Measurements from ENCODE around the gene GSTM1. TPM values are rescaled to one million over a fixed set of nuclear protein-coding genes. Genes with fewer than 3 reads are reported as not detected.

Gene GSTM1
- total RNA-seq, 1 donor = 0.86 TPM

DNA sequence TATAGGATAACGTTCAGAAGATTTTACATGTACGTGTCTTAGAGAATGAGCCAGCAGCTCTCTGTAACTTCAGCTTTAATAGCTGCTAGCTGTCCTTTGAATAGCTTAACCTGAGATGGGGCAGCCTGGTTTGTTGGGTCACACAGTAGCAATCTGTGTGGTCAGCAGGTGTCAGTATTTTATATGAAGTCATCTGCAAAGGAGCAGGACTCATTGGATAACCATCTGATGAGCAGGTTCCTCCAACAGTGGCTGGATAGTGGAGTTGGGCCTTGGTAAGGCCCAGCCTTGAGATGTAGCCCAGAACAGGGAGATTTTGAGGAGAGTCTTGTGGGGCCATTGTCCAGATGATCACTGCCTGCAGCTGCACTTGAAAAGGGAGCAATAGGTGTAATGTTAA is 30.9 kb downstream of the GSTM1 start:
- DNase-seq (ENCODE audit: low read depth) = no peak
- no peak overlapping the region for H3K4me3 ChIP-seq (ENCODE audit: low read depth, low read length)
- TF ChIP-seq, protein P1, sequence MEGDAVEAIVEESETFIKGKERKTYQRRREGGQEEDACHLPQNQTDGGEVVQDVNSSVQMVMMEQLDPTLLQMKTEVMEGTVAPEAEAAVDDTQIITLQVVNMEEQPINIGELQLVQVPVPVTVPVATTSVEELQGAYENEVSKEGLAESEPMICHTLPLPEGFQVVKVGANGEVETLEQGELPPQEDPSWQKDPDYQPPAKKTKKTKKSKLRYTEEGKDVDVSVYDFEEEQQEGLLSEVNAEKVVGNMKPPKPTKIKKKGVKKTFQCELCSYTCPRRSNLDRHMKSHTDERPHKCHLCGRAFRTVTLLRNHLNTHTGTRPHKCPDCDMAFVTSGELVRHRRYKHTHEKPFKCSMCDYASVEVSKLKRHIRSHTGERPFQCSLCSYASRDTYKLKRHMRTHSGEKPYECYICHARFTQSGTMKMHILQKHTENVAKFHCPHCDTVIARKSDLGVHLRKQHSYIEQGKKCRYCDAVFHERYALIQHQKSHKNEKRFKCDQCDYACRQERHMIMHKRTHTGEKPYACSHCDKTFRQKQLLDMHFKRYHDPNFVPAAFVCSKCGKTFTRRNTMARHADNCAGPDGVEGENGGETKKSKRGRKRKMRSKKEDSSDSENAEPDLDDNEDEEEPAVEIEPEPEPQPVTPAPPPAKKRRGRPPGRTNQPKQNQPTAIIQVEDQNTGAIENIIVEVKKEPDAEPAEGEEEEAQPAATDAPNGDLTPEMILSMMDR (IDR thresholded peaks at IDR 0.05; ENCODE audit: insufficient read depth, low read depth, low read length) = no peak

DNA sequence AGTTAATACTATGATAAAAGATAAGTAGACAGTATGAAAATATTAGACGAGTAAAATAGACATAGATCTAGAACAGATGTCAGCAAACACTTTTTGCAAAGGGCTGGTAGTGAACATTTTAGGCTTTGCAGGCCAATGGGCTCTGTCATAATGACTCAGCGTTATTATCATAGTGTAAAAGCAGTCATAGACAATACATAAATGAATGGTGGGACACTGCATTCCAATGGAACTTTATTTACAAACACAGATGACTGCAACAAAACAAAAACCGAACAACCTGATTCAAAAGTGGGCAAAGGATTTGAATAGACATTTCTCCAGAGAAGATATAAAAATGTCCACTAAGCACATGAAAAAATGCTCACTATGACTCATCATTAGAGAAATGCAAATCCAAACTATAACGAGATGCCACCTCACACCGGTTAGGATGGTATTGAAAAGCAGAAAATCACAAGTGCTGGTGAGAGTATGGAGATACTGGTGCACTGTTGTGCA is 31.8 kb downstream of the GSTM1 start:
- TF ChIP-seq, protein P1 (IDR thresholded peaks at IDR 0.05; ENCODE audit: insufficient read depth, low read depth, low read length) = no peak
- DNase-seq (ENCODE audit: low read depth) = peak; percentile 77
- no peak overlapping the region for H3K4me3 ChIP-seq (ENCODE audit: low read depth, low read length)

DNA sequence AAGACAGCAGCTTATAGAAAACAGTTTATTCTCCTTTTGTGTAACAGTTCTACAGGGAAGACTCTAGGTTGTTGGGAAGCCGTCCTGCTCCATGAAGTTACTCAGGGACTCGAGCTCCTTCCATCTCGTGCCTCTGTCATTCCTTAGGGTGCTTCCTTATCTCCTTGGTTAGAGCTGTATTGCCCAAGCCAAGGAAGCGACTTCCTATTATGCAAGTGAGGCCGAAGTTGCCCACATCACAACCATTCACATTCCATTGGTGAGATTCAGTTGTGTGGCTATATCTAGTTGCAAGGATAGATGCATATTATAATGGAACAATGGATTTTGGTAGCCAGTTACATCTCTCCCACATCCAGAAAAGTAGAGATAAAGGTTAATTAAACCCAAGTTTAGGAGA is 33.4 kb downstream of the GSTM1 start:
- peak; percentile 69 for DNase-seq (ENCODE audit: low read depth)
- no peak overlapping the region for H3K4me3 ChIP-seq (ENCODE audit: low read depth, low read length)

DNA sequence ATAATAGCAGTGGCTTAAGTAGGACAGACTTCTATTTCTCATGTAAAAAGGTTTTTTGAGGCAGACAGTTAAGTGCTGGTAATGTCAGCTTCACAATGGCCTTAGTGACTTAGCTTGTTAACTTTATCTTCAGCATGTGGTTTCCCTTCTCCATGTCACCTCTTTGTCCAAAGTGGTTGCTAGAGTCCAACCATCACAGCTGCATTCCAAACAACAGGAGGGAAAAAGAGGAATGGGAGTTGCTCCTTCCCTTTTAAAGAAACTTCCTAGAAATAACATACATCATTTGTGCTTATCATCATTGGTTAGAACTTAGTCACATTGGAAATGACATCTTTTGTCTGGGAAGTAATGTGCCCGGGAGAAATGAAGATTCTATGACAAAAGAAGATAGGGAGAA is 34.4 kb downstream of the GSTM1 start:
- no peak for DNase-seq (ENCODE audit: low read depth)
- TF ChIP-seq, protein P1 (IDR thresholded peaks at IDR 0.05; ENCODE audit: insufficient read depth, low read depth, low read length) = no peak
- no peak overlapping the region for H3K4me3 ChIP-seq (ENCODE audit: low read depth, low read length)

More for the DNA sequence above, 33.4 kb downstream of the GSTM1 start:
- TF ChIP-seq, protein P1 (IDR thresholded peaks at IDR 0.05; ENCODE audit: insufficient read depth, low read depth, low read length) = no peak

DNA sequence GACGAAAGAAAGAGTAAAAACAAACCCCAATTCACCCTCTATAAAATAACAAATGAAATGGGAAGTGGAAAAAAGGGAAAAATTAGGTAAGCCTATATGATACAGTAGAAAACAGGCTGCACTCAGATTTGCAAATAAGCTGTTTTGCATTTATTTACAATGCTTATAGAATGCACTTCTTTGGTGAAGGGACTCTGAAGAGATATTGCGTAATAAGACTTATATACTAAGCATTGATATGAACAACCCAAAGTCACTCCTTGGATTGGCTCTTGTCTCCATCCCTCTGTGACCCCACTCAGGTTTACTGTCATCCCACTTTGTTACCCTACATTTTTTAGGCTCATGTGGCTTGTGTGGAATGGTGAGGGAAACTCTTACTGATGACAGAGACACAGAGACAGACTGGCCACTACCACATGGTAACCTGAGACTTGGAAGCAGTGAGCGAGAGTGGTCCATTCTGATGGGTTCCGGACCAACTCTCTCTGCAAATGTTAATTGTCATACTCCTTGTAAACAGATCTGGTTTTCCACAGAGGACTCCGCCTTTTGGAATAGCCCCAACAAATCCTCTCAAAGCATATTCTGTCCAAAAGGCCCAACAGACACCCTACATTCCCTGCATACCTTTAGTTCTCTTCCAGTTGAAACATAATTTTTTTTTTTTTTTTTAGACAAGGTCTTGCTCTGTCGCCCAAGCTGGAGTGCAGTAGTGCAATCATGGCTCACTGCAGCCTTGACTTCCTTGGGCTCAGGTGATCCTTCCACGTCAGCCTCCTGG is 35.5 kb downstream of the GSTM1 start:
- TF ChIP-seq, protein P1 (IDR thresholded peaks at IDR 0.05; ENCODE audit: insufficient read depth, low read depth, low read length) = no peak
- no peak overlapping the region for H3K4me3 ChIP-seq (ENCODE audit: low read depth, low read length)
- peak; percentile 50 for DNase-seq (ENCODE audit: low read depth)

DNA sequence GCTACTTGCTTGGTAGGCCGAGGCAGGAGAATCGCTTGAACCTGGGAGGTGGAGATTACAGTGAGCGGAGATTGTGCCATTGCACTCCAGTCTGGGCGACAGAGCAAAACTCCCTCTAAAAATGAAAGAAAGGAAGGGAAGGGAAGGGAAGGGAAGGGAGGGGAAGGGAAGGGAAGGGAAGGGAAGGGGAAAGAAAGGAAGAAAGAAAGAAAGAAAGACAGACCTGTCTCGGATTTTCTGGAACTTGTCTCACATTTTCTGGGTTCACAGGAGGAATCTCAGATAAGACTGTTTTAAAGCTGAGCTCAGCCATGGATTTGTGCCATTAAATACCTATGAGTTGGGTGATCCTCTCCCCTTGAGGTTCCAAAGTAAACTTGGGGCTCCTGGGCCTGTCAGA is 37.3 kb downstream of the GSTM1 start:
- H3K4me3 ChIP-seq (ENCODE audit: low read depth, low read length) = no peak overlapping the region
- TF ChIP-seq, protein P1 (IDR thresholded peaks at IDR 0.05; ENCODE audit: insufficient read depth, low read depth, low read length) = no peak
- DNase-seq (ENCODE audit: low read depth) = no peak

Data from fibroblast of villous mesenchyme (primary cell).